Peyer's patch (tissue), 4 donors: ENCODE data around the gene FOXS1.

Source experiments
- CTCF ChIP-seq, 6 experiments: fragments of 450-650 bp in 4 of 6; fragments of 200-600 bp in 2 of 6; sonication (generic) in 1 of 6; IDR thresholded peaks; one replicate each; pipeline ENCODE4 v1.5.1; 2017 to 2019; ENCODE audit warnings: antibody characterized with exemption in 6 of 6, mild to moderate bottlenecking in 3 of 6, moderate library complexity in 1 of 6
- POLR2A ChIP-seq, 2 donors: fragments of 450-650 bp; IDR thresholded peaks; one replicate each; pipeline ENCODE4 v1.5.1; 2017; ENCODE audit warnings: antibody characterized with exemption in 2 of 2, mild to moderate bottlenecking in 2 of 2, moderate library complexity in 2 of 2

GRCh38 chr20:31815408-31816188 is 29.8 kb downstream of the FOXS1 start:
- TF ChIP-seq CTCF (IDR thresholded peaks at IDR 0.05) (no peak), POLR2A (IDR thresholded peaks at IDR 0.05) (no peak)
